RWPE2 (cell line): ENCODE data around the gene MCF2L.
A peak's percentile ranks its signal among the peaks of the same experiment; 100 is the strongest.

Experiments
- ATAC-seq: fragments of 200-7000 bp; cut with Tn5 transposase; 3 replicates; pipeline ENCODE4 v1.9.1; 2021; ENCODE audit warnings: low read depth
- DNase-seq: peaks from one replicate; pipeline ENCODE4 v3.0.0-alpha.2; 2020; ENCODE audit warnings: low spot score
- H3K27ac ChIP-seq: fragments of 450-650 bp; 2 replicates; pipeline ENCODE4 v1.5.1; 2017; ENCODE audit warnings: mild to moderate bottlenecking; ENCODE audit not compliant: poor library complexity, severe bottlenecking
- H3K27me3 ChIP-seq: fragments of 250-450 bp; sonication (Bioruptor Pico); 2 replicates; pipeline ENCODE4 v1.5.1; 2021; ENCODE audit warnings: mild to moderate bottlenecking, moderate library complexity; ENCODE audit not compliant: insufficient read depth, poor library complexity, severe bottlenecking
- H3K36me3 ChIP-seq: fragments of 250-450 bp; sonication (Bioruptor Pico); 2 replicates; pipeline ENCODE4 v1.5.1; 2020; ENCODE audit warnings: low read depth, mild to moderate bottlenecking, moderate library complexity
- H3K4me1 ChIP-seq: fragments of 250-450 bp; sonication (Bioruptor Pico); 2 replicates; pipeline ENCODE4 v1.5.1; 2021; ENCODE audit warnings: mild to moderate bottlenecking, moderate library complexity; ENCODE audit not compliant: insufficient read depth, poor library complexity, severe bottlenecking
- H3K4me3 ChIP-seq: fragments of 250-450 bp; sonication (Bioruptor Pico); 2 replicates; pipeline ENCODE4 v1.5.1; 2021; ENCODE audit warnings: mild to moderate bottlenecking, moderate library complexity; ENCODE audit not compliant: severe bottlenecking
- H3K9me3 ChIP-seq: fragments of 250-450 bp; sonication (Bioruptor Pico); 2 replicates; pipeline ENCODE4 v1.5.1; 2021; ENCODE audit warnings: mild to moderate bottlenecking, moderate library complexity; ENCODE audit not compliant: severe bottlenecking
- CTCF ChIP-seq: fragments of 450-650 bp; IDR thresholded peaks from one replicate; pipeline ENCODE4 v1.5.1; 2017; ENCODE audit warnings: mild to moderate bottlenecking, moderate library complexity; ENCODE audit not compliant: poor library complexity, severe bottlenecking

MCF2L gene

DNA sequence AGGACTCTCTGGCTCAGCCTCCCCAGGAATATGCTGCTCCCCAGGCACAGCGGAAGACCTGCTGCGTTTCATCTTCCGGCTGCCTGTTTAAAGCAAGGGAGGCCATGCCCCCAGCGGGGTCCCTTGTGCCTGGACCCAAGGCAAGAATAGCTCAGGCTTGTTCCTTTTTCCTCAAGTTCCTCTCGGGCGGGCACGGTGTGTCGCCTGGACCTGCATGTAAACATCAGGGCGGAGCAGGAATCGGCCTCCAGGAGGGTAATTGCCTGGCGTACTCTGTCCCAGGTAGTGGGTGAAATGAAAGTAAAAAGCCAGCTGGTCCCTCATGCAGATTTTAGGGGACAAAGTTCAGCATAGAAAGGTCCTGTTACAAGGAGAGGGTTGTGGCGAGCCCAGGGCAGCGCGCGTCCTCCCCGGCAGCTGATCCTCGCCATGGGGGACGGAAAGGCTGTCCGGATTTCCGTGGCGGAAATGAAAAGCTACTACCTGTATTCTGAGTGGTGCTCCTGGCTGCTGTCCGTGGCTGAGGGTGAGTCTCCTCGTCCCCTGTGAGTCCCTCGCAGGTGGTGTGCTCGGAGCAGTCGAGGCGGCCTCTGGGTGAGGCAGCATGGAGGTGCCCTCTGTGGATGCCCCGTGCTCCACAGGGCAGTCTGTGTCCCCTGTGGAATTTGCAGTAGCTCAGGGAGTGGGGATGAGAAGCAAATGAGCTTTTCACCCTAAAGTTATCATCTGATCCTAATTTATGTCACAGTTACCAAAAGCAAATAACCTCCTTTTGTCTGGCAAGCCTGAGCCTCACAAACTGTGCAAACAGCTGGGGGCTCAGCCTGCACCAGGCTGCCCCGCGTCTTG, 16.2 kb downstream of the MCF2L start:
- Histone ChIP-seq H3K27ac (no peak overlapping the region), H3K36me3 (no peaks in the 10 kb centered on the region), H3K9me3 (no peaks in the 10 kb centered on the region), H3K4me1 (no peaks in the 10 kb centered on the region), H3K4me3 (peak overlapping the region; percentile 17), H3K27me3 (peaks cover 20% of the 10 kb centered on the region)
- ATAC-seq: peak; percentile 40; the same call in 2 of the 3 replicates
- DNase-seq: no peak
- no peak for TF ChIP-seq CTCF

GRCh38 chr13:112985803-112986408, 16.9 kb downstream of the MCF2L start:
- Histone ChIP-seq H3K4me3 (no peak overlapping the region), H3K36me3 (no peaks in the 10 kb centered on the region), H3K27me3 (peaks cover 21% of the 10 kb centered on the region), H3K9me3 (no peaks in the 10 kb centered on the region), H3K27ac (no peak overlapping the region), H3K4me1 (no peaks in the 10 kb centered on the region)
- no peak for TF ChIP-seq CTCF
- ATAC-seq (no peak), DNase-seq (no peak)

DNA sequence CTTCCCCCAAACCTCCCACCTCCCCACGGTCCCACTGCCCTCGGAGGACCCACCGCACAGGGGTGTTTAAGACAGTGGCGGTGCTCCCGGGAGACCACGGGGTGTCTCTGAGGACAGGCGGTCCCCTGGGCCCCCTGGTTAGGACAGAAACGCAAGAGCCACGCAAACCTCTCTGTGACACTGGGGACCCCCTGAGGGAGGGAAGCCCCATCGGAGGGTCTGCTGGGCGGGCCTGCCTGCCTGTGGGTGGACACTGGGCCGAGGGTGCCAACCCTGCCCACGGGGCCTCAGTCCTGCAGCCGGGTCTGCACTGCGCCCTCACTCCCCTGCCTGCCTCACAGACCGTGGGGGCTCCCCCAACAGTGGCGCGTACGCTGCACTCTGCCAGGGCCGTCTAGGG, 17.5 kb downstream of the MCF2L start:
- ATAC-seq: no peak
- H3K4me3 ChIP-seq: no peak overlapping the region

GRCh38 chr13:112986946-112987681, 18.1 kb downstream of the MCF2L start:
- peaks cover 28% of the 10 kb centered on the region for H3K27me3 ChIP-seq
- H3K9me3 ChIP-seq: no peaks in the 10 kb centered on the region
- no peak overlapping the region for H3K4me3 ChIP-seq
- no peak for DNase-seq
- H3K27ac ChIP-seq: no peak overlapping the region
- ATAC-seq: no peak
- no peaks in the 10 kb centered on the region for H3K36me3 ChIP-seq
- TF ChIP-seq CTCF: no peak
- H3K4me1 ChIP-seq: no peaks in the 10 kb centered on the region

More for the DNA sequence above, 17.5 kb downstream of the MCF2L start:
- no peak overlapping the region for H3K27ac ChIP-seq
- no peaks in the 10 kb centered on the region for H3K9me3 ChIP-seq
- no peaks in the 10 kb centered on the region for H3K36me3 ChIP-seq
- no peak for TF ChIP-seq CTCF
- H3K4me1 ChIP-seq: no peaks in the 10 kb centered on the region
- H3K27me3 ChIP-seq: peaks cover 24% of the 10 kb centered on the region
- DNase-seq: no peak
